DMS153 (cell line): ENCODE results near the gene MORN2.

Source experiments
- DNase-seq: peaks from one replicate; lab custom pipeline; 2025; lab: John Stamatoyannopoulos, UW

Gene MORN2

GRCh38 chr2:38889575-38889974, 13.8 kb downstream of the MORN2 start, which contains the start of gene ARHGEF33:
Gene ARHGEF33 (plus strand): TSS chr2:38889875. CDS start chr2:38919448, 29,573 bp downstream.
- DNase-seq = no peak

- no peak for DNase-seq
These were observed 17.0 kb downstream of the MORN2 start for GRCh38 chr2:38892819-38893218.

GRCh38 chr2:38898256-38898655, 22.5 kb downstream of the MORN2 start:
- DNase-seq = no peak

- DNase-seq = no peak
These were observed 24.9 kb downstream of the MORN2 start for GRCh38 chr2:38900726-38901125.

- no peak for DNase-seq
These were observed 29.5 kb downstream of the MORN2 start for GRCh38 chr2:38905251-38905650.

- no peak for DNase-seq
These were observed 31.5 kb downstream of the MORN2 start for GRCh38 chr2:38907242-38907641.

GRCh38 chr2:38907743-38908562, 32.2 kb downstream of the MORN2 start:
- DNase-seq = no peak

GRCh38 chr2:38909872-38910271, 34.1 kb downstream of the MORN2 start:
- DNase-seq = no peak

GRCh38 chr2:38911191-38911590, 35.4 kb downstream of the MORN2 start:
- DNase-seq = no peak

GRCh38 chr2:38912619-38913018, 36.8 kb downstream of the MORN2 start:
- DNase-seq = no peak

- DNase-seq = no peak
These were observed 46.6 kb downstream of the MORN2 start for GRCh38 chr2:38922389-38922788.

- DNase-seq = no peak
These were observed 47.1 kb downstream of the MORN2 start for GRCh38 chr2:38922902-38923301.

GRCh38 chr2:38925982-38926381, 50.2 kb downstream of the MORN2 start:
- no peak for DNase-seq

GRCh38 chr2:38930600-38930999, 54.8 kb downstream of the MORN2 start:
- DNase-seq = no peak
